COR-L47 (cell line): ENCODE results near the gene DIS3L2.
A peak's percentile ranks its signal among the peaks of the same experiment; 100 is the strongest.
"Not testable (repeated sequence)": the region's sequence is repeated elsewhere in the genome, so short reads cannot be mapped to it uniquely, and the experiment has no call there.

Experiments used
- DNase-seq: peaks from one replicate; lab custom pipeline; 2025; lab: John Stamatoyannopoulos, UW

Gene DIS3L2

DNA sequence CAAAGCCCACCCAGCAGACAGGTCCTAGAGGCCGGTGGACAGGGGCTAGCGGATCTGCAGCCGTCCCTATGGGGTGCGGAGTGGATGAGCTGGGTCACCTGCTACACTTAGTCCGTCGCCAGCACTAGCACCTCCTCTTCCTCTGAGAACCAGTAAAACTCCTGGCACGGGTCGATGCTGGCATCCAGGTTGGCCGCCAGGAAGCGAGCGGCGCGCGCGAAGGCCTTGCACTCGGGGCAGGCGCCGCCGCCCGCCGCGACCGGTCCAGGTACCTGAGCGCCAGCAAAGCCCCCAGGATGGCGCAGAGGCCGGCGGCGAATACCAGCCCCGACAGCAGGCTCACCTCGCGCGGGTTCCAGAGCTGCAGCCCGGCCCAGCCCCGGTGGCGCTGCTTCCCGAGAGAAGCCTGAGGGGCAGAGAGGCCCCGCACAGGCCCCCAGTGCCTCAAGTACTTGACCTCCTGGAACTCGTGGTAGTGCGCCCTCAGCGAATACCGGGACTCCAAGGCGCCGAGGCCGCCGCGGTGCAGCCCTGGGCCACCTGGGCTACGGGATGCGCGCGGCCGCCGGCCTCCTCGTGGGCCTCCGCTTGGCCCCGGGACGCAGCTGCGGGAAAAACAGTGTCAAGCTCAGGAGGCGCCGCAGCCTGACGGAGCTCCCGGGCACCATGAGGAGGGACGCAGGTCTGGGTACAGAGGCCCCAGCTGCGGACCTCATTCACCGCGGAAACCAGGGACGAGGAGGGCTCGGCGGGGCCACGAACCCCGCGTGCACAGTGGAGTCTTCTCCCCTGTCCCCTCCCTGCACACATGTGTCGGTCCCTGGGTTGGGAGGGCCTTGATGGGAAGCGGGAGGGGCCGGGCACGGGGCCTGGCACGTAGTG is 389.5 kb downstream of the DIS3L2 start:
- no peak for DNase-seq

- no peak for DNase-seq
Observed at GRCh38 chr2:232351686-232352510, 390.4 kb downstream of the DIS3L2 start.

DNA sequence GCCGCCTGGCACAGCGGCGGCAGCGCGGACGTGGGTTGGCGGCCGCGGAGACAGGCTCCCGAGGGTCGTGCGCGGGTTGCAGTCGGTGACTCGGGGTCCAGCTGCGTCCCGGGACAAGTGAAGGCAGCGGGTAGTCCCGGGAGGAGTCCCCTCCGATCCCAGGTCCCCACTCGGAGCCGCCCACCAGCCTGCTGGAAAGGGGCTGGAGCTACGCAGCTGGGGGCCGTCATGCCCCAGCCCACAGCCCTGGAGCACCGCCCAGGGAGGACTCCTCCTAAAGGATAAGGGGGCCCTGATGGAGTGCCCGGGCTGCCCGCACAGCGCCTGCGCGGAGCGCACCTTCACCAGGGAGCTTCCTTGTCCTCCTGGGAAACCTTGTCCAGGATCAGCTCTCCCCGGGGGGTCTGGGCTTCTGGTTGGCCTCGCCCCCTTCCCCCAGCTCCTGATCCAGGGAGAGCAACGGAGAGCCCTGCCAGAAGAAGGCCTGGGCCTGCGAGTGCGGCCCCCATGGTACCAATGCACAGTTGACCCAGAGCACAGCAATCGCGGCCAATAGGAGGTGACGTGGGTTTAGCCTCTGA is 391.1 kb downstream of the DIS3L2 start:
- DNase-seq: no peak

GRCh38 chr2:232353096-232353495 is 391.6 kb downstream of the DIS3L2 start:
- no peak for DNase-seq

DNA sequence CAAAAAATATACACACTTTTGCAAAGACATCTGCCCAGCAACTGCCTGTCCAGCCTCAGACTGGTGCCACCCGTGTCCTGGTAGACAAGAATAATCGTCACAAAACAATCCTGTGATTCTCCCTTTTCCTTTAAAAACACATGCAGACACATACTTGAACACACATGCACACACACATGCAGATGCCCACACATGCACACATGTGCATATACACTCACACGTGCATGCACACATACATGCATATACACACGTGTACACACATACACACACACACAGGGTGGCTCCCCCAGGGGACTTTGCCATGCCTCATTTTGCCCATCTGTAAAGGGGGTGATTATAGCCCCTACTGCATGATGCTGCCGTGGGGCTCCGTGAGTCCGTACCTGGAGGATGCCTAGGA is 392.1 kb downstream of the DIS3L2 start:
- DNase-seq: no peak

- DNase-seq: no peak
Observed at GRCh38 chr2:232354069-232354468, 392.6 kb downstream of the DIS3L2 start.

DNA sequence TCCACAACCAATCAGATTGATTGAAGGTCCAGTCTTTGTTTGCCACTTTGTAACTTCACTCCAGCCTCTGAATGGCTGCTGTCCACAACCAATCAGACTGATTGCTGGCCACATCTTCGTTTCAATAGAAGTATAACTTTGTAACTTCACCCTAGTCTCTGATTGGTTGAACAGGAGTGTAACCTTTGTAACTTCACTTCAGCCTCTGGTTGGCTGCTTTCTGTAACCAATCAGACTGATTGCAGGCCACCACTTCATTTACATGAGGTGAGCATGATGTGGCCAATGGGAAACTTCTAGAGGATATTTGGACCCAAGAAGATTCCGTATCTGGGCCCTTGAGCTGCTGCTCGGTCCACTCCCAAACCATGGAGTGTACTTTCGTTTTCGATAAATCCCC is 400.1 kb downstream of the DIS3L2 start:
- no peak for DNase-seq

GRCh38 chr2:232362174-232362900 is 400.8 kb downstream of the DIS3L2 start:
- peak; percentile 25 for DNase-seq

- not testable (repeated sequence) for DNase-seq
Observed at GRCh38 chr2:232363064-232363783, 401.7 kb downstream of the DIS3L2 start.

DNA sequence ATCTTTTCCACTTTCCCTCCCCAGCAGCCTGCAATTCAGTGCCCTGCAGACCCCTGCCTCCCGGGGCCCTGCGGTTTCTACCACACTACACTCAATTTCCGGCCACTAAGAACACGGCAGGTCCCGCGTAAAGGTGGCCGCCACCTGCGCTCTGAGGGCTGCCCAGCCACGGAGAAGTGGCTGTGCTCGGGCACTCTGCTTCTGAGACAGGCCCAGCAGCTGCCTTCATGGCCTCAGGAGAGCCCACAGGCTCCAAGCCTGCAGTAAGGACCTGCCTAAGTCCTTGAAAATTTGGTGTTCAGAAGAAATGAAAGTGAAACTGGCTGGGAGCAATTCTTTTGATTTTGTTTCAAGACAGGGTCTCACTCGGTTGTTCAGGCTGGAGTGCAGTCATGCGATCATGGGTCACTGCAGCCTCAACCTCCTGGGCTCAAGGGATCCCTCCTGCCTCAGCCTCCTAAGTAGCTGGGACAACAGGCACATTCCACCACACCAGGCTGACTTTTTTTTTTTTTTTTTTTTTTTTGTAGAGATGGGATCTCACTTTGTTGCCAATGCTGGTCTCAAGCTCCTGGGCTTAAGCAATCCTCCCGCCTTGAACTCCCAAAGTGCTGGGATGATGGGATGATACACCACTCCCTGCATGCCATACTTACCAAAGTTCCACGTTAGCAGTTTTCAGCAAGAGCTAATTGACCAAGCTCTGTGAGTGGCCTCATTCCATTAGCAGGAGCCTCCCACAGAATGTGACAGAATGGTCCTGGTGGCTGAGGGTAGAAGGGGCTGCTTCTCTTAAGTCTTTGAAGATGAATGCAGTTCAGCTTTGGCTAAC is 402.5 kb downstream of the DIS3L2 start:
- DNase-seq: no peak

DNA sequence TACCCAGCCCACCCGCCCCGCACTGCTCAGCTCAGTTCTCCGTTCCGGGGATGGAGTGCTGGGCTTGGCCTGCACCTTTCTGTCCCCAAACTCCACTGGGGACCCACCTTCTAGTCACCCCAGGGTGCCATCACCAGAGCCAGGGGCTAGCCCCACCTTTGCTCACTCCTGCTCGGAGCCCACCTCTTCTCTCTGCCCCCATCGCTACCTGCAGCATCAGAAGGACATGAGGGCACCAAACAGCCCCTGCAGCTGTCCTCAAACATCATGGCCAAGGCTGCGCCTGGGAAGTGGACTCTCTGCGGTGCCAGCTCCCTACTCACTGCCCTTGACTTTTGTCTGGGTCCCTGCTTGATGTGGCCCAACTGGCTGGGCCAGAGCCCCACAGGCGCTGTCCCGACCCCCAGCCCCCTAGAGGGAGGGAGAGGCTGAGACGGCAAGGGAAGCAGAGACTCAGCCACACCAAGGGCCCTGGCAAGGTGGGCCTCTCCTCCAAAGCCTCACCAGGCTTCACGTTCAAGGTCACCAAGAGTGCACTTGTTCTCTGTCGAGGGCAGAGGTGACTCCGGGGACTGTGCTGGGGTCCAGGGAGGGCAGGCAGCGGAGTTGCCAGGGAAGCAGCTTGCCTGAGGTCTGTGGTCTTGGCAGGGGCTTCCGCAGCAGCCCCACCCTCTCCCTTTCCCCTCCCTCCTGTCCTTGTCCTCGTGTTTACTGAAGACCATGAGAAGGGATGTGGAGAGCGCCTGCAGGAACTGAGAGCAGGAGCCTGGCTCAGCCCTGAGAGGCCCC is 403.5 kb downstream of the DIS3L2 start:
- not testable (repeated sequence) for DNase-seq

DNA sequence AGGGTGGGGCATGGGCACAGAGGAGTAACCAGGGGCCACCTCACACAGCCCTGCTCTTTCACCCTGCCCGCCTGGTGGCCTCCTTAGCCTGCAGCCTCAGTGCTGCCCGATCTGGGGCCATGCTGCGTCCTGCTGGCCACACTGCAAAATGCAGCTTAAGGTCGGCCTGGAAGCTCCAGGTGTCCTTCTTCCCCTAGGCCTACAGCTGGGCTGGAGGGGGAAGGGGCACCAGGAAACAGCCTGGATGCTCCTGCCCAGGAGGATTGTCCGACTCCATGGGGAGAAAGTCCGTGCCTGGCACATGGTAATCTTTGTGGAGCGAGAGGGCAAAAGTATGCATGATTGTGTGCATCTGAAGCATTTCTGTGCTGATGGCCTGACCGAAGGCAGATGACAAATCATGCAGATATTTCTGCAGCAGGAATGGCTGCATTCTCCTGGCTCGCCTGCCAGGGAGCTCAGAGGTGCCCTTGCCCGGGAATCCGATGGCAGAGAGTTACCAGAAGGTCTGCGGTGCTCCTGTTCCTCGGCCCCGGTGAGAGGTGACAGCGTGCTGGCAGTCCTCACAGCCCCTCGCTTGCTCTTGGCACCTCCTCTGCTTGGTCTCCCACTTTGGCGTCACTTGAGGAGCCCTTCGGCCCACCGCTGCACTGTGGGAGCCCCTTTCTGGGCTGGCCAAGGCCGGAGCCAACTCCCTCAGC is 404.3 kb downstream of the DIS3L2 start:
- DNase-seq: no peak

- not testable (repeated sequence) for DNase-seq
Observed at GRCh38 chr2:232366461-232366860, 404.9 kb downstream of the DIS3L2 start.

- DNase-seq: no peak
Observed at GRCh38 chr2:232367016-232367415, 405.5 kb downstream of the DIS3L2 start.

- DNase-seq: no peak
Observed at GRCh38 chr2:232367591-232368233, 406.2 kb downstream of the DIS3L2 start.

DNA sequence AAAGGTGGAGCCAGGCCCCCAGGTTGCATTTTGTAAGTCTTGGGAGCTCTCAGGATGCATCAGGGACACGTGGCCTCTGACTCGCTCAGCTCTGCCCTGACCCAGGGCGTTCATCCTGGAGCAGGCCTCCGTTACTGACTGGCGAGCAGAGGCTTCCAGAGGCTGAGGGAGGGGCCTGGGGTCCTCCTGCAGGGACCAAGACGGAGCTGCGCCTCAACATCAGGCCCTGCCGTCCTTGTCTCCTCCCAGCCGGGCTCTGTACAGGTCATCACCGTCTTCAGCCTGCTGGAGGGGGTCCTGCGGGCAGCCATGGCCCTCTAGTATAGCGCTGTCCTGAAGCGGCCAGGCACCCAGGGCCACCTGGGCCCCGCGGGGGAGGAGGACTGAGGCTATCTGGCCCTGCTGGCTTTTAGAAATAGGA is 406.8 kb downstream of the DIS3L2 start:
- DNase-seq: no peak

GRCh38 chr2:232369126-232369951 is 407.8 kb downstream of the DIS3L2 start:
- no peak for DNase-seq
